ENCODE measurements around the gene CCDC69. TPM values are rescaled to one million over a fixed set of nuclear protein-coding genes. Genes with fewer than 3 reads are reported as not detected.

The CCDC69 gene
- total RNA-seq, 2 donors from 2014 or later = 7.1 to 29.0 TPM

DNA sequence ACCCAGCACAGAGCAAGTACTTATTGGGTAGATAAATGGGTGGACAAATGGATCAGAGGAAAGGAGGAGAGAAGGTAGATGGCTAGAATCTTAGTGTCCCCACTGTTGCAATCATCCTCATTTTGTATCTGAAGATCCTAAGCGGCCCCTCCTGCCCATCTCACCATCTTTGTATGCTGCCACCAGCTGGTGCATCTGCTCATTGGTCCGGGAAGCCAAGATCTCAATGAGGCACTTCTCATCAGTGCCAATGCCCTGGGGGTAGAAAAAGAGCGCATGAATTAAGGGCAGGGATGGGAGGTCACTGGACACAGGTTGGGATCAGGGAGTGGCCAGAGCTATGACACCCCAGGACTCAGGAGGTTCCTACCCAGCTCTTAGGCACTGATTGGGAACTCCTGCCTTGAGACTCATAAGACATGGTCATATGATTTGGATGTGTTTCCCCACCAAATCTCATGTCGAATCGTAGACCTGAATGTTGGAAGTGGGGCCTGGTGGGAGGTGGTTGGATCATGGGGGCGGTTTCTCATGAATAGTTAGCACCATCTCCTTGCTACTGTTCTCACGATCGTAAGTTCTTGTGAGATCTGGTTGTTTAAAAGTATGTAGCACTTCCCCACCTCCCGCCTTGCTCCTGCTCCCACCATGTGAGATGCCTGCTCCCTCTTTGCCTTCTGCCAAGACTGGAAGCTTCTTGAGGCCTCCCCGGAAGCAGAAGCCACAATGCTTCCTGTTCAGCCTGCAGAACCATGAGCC is 86.6 kb downstream of the CCDC69 start:
- intact Hi-C loops (cut with DNase I, micrococcal nuclease) = no loop called here
- ATAC-seq = no peak
- no peak for DNase-seq

DNA sequence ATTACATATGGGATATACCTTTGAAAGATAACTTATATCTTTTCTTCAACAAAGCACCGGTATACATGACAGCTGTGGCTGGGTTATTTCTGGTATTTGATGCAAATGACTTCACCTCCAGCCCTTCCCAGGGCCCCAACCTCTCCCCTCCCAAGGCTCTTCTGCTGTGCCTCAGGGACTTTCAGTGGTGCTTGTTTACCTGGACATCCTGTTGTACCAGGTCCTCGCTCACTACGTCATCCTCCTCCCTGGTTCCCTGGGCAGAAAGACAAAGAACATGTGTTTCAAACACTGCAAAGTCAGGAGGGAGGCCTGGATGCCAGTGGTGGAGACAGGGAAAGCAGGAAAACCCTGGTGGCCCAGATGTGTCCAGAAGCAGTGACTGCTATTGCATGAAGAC is 89.7 kb downstream of the CCDC69 start:
- intact Hi-C loops (cut with DNase I, micrococcal nuclease) = no loop called here
- DNase-seq (peak in 1 of 2 donors; percentile 40), ATAC-seq (no peak)

DNA sequence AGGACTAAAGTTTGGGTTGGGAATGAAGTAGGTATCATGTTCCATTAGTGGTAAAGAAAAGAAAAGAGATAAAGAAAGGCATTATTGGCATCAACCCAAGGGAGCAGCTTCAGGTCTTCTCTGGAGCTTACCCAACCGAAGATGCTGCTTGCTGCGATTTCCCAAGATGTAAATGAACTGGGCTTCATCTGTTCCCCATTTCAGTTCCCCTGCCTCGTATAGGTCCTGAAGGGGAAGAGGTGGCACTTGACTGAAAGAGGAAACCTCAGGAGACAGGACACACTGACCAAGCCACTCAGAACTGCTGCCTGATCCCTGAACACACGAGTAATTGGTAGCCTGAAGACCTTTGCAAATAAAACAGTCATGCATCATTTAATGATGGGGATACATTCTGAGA is 90.9 kb downstream of the CCDC69 start:
- ATAC-seq (no peak), DNase-seq (no peak)
- intact Hi-C loops (cut with DNase I, micrococcal nuclease) = no loop called here

Other genes starting within 250 kb of the CCDC69 start
- 100 to 1,000 TPM; 106 to 174 TPM for gene GPX3, start 203.5 kb downstream of the CCDC69 start, total RNA-seq
- gene TNIP1, start 143.1 kb downstream of the CCDC69 start, total RNA-seq = 100 to 1,000 TPM; 200 to 215 TPM
- 10 to 100 TPM; 20.3 to 46.8 TPM for gene ANXA6, start 66.3 kb downstream of the CCDC69 start, total RNA-seq
- gene GM2A, start 29.1 kb upstream of the CCDC69 start, total RNA-seq = 10 to 100 TPM; 19.0 to 28.1 TPM
- not detected for gene SLC36A3, start 79.7 kb upstream of the CCDC69 start, total RNA-seq
- not detected for gene SLC36A2, start 123.5 kb upstream of the CCDC69 start, total RNA-seq
- gene SLC36A1, start 223.5 kb upstream of the CCDC69 start, total RNA-seq = 10 to 100 TPM; 46.1 to 52.5 TPM